ENCODE data around the gene BTBD2.

- TF ChIP-seq CTCF (IDR thresholded peaks at IDR 0.05) = no peak
- TF ChIP-seq POLR2A (IDR thresholded peaks at IDR 0.05) = no peak
Measured at GRCh38 chr19:2016041-2016807, 710 bp upstream of the BTBD2 start.

Measured in lower leg skin (tissue), 3 donors.